ENCODE measurements around the gene RDH5.
A peak's percentile ranks its signal among the peaks of the same experiment; 100 is the strongest.

RDH5 gene

DNA sequence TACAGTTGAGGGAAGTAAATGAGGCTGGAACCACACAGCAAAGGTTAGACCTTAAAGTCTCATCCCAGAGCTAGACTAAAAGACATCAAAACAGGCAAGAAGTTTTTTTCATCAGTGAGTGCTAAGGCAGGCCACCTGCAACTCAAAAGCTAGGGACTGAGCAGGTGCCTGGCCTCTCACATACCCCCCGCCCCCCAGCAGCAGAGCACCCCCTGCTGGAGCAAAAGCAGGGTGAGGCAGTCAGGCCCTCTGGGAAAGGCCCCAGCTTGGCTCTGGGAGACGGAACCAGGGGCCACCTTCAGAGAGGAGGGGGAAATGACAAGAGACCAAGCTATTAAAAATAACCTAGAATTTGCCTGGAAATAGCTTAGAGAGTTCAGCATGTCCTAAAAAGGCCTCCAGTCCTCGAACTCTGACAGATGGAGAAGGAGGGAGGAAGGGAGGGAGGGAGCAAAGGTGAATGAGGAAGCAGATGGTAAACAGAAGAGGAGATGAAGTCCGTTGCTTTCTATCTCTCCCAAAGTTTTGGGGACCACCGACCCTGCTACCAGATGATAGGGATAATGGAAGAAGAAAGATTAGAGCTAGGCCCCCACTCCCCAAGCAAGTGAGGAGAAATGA lies 14.3 kb upstream of the RDH5 start:
- H3K4me3 ChIP-seq (ENCODE audit: low read depth, low read length) = no peak overlapping the region
- DNase-seq (ENCODE audit: low read depth) = no peak
- TF ChIP-seq CTCF (IDR thresholded peaks at IDR 0.05; ENCODE audit: control insufficient read depth, extremely low read depth, insufficient read depth) = peak; percentile 35

DNA sequence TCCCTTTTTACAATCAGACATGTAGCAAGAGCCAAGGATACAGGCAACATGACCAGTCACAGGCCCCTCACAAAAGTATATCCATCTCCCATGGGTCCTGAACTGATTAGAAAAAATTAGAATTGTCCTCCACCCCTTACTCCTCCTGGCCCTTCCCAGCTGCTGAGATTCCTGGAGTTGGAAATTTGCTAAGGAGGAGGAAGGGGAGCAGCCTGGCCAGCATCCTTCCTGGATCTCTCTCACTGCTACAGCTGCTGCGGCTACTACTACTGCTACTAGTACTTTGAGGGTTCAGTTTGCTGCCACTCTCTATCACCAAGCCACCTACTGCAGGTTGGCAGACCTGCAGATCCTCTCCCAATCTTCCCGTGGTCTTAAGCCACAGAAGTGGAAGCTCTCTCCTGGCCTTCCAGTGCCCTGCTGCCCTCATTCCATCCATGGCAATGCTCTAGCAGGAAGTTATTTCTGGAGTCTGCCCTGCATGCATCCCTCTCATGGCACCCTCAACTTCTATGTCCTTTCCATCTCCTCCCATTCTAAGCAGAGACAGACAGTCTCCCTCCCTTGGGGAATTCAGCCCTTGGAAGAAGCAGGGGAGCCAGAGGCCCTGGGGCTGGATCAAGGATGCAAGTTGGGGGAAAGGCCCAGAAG lies 13.5 kb upstream of the RDH5 start:
- no peak for TF ChIP-seq CTCF (IDR thresholded peaks at IDR 0.05; ENCODE audit: control insufficient read depth, extremely low read depth, insufficient read depth)
- no peak overlapping the region for H3K4me3 ChIP-seq (ENCODE audit: low read depth, low read length)
- DNase-seq (ENCODE audit: low read depth) = no peak

- DNase-seq (ENCODE audit: low read depth) = no peak
- no peak for TF ChIP-seq CTCF (IDR thresholded peaks at IDR 0.05; ENCODE audit: control insufficient read depth, extremely low read depth, insufficient read depth)
- no peak overlapping the region for H3K4me3 ChIP-seq (ENCODE audit: low read depth, low read length)
These were observed 12.9 kb upstream of the RDH5 start for GRCh38 chr12:55707219-55707671.

GRCh38 chr12:55707841-55708694 lies 12.1 kb upstream of the RDH5 start, which contains the start of gene ITGA7:
TSS of gene ITGA7 (minus strand) at chr12:55707904. CDS start at chr12:55707682, 222 bp downstream.
- DNase-seq (ENCODE audit: low read depth) = no peak
- H3K4me3 ChIP-seq (ENCODE audit: low read depth, low read length) = 0 out of 2 replicates have a peak within 1 kb of the TSS, but pooled peaks have one; percentile 9
- no peak for TF ChIP-seq CTCF (IDR thresholded peaks at IDR 0.05; ENCODE audit: control insufficient read depth, extremely low read depth, insufficient read depth)

GRCh38 chr12:55708695-55709233 lies 11.4 kb upstream of the RDH5 start:
- DNase-seq (ENCODE audit: low read depth) = no peak
- H3K4me3 ChIP-seq (ENCODE audit: low read depth, low read length) = no peak overlapping the region
- no peak for TF ChIP-seq CTCF (IDR thresholded peaks at IDR 0.05; ENCODE audit: control insufficient read depth, extremely low read depth, insufficient read depth)

- no peak for DNase-seq (ENCODE audit: low read depth)
- TF ChIP-seq CTCF (IDR thresholded peaks at IDR 0.05; ENCODE audit: control insufficient read depth, extremely low read depth, insufficient read depth) = no peak
- H3K4me3 ChIP-seq (ENCODE audit: low read depth, low read length) = no peak overlapping the region
These were observed 8.2 kb upstream of the RDH5 start for GRCh38 chr12:55711786-55712553.

Data from LNCaP clone FGC (cell line).